ENCODE results near the gene RCAN3. TPM values are rescaled to one million over a fixed set of nuclear protein-coding genes. Genes with fewer than 3 reads are reported as not detected.
A peak's percentile ranks its signal among the peaks of the same experiment; 100 is the strongest.

The RCAN3 gene
- total RNA-seq, 1 donor from 2014 or later, result 17.6 TPM

- DNase-seq (ENCODE audit: low read depth), result no peak
- TF ChIP-seq CTCF (conservative IDR thresholded peaks at IDR 0.05; ENCODE audit: low read depth, low read length), result no peak
- H3K4me3 ChIP-seq (ENCODE audit: low read depth, low read length), result no peak overlapping the region
These were observed 8.9 kb upstream of the RCAN3 start for GRCh38 chr1:24493785-24494184.

DNA sequence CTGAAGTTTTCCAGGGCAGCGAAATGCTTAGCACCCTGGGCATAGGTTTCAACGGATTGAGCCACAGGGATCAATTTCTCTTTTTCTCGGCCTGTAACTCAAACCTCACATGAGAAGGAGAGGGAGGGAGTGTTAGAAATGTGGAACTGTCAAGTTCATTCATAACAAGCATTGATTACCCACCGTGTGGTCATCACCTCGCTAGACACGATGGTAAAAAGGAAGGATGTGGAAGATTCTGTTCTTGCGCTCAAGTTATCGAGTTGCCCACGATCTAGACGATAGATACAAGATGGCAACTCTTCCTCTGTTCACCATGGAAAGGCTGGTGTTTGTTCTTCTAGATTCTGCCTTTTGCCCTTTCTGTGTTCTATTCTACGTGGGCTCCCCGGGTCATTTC is 4.0 kb upstream of the RCAN3 start:
- H3K4me3 ChIP-seq (ENCODE audit: low read depth, low read length), result no peak overlapping the region
- TF ChIP-seq CTCF (conservative IDR thresholded peaks at IDR 0.05; ENCODE audit: low read depth, low read length), result no peak
- no peak for DNase-seq (ENCODE audit: low read depth)

- DNase-seq (ENCODE audit: low read depth), result no peak
- TF ChIP-seq CTCF (conservative IDR thresholded peaks at IDR 0.05; ENCODE audit: low read depth, low read length), result no peak
- no peak overlapping the region for H3K4me3 ChIP-seq (ENCODE audit: low read depth, low read length)
These were observed 2.1 kb upstream of the RCAN3 start for GRCh38 chr1:24500448-24501048.

DNA sequence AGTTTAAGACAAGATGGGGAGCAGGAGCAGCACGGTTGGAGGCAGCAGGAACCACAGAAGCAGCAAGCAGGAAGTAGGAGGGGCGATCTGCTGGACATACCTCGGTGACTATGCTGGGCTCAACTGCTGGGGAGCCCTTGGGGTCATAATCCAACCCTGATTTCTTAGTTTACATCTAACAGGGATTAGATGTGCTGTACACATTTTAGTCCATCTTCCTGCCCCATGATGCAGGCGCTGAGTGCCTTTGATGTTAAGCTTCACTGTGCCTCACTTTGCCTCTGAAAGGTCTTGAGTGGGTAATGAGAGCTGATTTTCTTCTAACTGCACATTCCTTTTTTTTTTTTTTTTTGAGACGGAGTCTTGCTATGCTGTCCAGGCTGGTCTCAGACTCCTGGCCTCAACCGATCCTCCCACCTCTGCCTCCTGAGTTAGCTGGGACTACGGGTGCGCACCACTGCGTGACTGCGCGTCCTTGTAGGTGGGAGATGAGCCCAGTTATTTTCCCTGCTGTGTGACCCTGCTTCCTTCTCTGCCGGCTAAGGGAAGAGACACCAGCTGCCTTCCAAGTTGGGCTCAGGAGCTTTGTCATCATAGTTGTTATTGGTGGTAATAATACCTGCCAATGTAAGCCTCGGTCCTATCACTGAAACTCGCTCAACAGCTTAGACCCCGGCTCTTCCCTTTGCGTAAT is 1.1 kb upstream of the RCAN3 start:
- TF ChIP-seq CTCF (conservative IDR thresholded peaks at IDR 0.05; ENCODE audit: low read depth, low read length), result no peak
- DNase-seq (ENCODE audit: low read depth), result no peak
- H3K4me3 ChIP-seq (ENCODE audit: low read depth, low read length), result peak overlapping the region; percentile 79

DNA sequence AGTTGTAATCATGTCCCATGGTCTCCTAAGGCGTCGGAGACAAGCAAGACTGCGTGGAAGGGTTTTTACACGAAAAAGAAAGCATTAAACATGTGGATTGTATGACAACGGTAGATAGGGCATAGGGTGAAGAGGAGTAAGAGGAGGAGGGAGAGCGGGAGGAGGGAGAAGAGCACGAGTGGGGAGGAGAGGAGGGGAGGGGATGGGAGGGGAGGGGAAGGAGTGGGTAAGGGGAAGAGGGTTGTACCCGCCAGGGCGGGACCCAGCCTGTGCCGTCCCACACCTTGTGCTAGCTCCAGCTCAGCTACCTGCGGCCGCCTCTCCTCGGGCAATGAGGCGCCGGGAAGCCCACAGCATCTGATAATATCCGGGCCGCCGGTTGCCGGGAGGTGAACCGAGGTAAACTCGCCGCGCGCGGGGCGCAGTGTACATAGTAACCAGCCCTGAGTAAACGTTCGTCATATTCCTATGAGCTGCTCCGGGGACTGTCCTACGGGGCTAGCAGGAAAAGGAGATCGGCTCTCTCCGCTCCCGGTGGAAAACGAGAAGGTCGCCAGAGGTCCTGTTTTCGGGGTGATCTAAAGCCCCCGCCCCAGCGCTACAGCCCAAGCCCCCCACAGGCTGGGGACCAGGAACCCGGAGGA is 449 bp upstream of the RCAN3 start:
- no peak for DNase-seq (ENCODE audit: low read depth)
- peak overlapping the region; percentile 79 for H3K4me3 ChIP-seq (ENCODE audit: low read depth, low read length)
- no peak for TF ChIP-seq CTCF (conservative IDR thresholded peaks at IDR 0.05; ENCODE audit: low read depth, low read length)

DNA sequence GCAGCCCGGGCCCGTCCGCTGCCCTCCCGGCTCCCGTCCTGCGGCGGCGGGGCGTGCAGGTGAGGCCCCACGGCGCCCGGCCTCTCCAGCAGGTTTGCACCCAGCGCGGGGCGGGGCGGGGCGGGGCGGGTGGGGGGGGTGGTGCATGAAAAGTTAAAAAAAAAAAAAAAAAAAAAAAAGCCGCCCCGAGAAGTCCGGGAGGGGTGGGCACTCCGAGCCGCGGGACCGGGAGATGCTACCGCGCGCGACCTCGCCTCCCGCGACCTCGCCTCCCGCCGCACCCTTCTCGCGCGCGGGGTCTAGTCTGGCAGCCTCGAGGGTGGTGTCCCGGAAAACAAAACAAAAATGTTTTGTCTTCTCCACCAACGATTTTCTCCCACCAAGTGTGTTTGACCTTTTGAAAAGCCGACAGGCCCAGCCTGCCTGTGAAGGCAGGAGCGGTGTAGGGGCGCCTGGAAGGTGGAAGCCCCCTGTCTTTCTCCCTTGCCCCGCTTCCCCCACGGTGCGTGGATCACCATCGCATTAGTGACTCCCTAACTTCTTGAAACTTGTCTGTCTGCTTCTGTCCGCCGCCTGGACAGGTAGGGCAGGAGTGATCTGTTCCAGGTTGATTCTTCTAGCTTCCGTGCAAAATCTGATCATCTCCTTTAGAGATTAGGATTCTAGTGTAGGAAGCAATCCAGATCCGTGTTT is 569 bp downstream of the RCAN3 start:
- no peak for DNase-seq (ENCODE audit: low read depth)
- TF ChIP-seq CTCF (conservative IDR thresholded peaks at IDR 0.05; ENCODE audit: low read depth, low read length), result no peak
- H3K4me3 ChIP-seq (ENCODE audit: low read depth, low read length), result peak overlapping the region; percentile 79
